BLaER1 treated with 17β-estradiol and CSF1 and Interleukin-3, amounts not matched to agents 10 nM and 100 nM (cell line): Measurements from ENCODE around the gene ZFP36L1.
A peak's percentile ranks its signal among the peaks of the same experiment; 100 is the strongest.

Experiments used
- H3K27ac ChIP-seq, 11 experiments: shearing (Covaris generic); formaldehyde crosslinking; 2 replicates each; pipeline ENCODE4 v1.8.1; 2022
- H3K27me3 ChIP-seq, 11 experiments: shearing (Covaris generic); formaldehyde crosslinking; 2 replicates each; pipeline ENCODE4 v1.8.1; 2022
- H3K36me3 ChIP-seq, 11 experiments: shearing (Covaris generic); formaldehyde crosslinking; 2 replicates each; pipeline ENCODE4 v1.8.1; 2022
- H3K4me1 ChIP-seq, 10 experiments: shearing (Covaris generic); formaldehyde crosslinking; 2 replicates each; pipeline ENCODE4 v1.8.1; 2022
- H3K4me2 ChIP-seq, 11 experiments: shearing (Covaris generic); formaldehyde crosslinking; 2 replicates each; pipeline ENCODE4 v1.8.1; 2022
- H3K4me3 ChIP-seq, 10 experiments: shearing (Covaris generic); formaldehyde crosslinking; 2 replicates each; pipeline ENCODE4 v1.8.1; 2022
- H3K9ac ChIP-seq, 11 experiments: shearing (Covaris generic); formaldehyde crosslinking; 2 replicates each; pipeline ENCODE4 v1.8.1; 2022
- H3K9me3 ChIP-seq, 11 experiments: shearing (Covaris generic); formaldehyde crosslinking; replicated peaks in 1 of 11; 2 replicates each; pipeline ENCODE4 v1.8.1; 2022
- H4K20me1 ChIP-seq, 11 experiments: shearing (Covaris generic); formaldehyde crosslinking; 2 replicates each; pipeline ENCODE4 v1.8.1; 2022
- Cebpa-rat ChIP-seq, 11 experiments: shearing (Covaris generic); IDR thresholded peaks; 2 replicates each; pipeline ENCODE4 v1.8.1; 2022

ZFP36L1 gene

GRCh38 chr14:68806526-68807147, 13.8 kb upstream of the ZFP36L1 start:
- peaks cover 39 to 60% (median 45%) of the 10 kb centered on the region in 10 experiments for H3K4me1 ChIP-seq
- no peaks in the 10 kb centered on the region for H4K20me1 ChIP-seq
- peaks cover 0 to 14% (median 0%) of the 10 kb centered on the region in 11 experiments; a peak in 2 of 22 replicates for H3K36me3 ChIP-seq
- peak overlapping the region in 5 of 10 experiments; percentile 5 to 41 (median 10); a peak in 5 of 20 replicates for H3K4me3 ChIP-seq
- peak overlapping the region; percentile 43 to 77 (median 71); a peak in 21 of 22 replicates for H3K9ac ChIP-seq
- no peaks in the 10 kb centered on the region for H3K27me3 ChIP-seq
- peak overlapping the region; percentile 56 to 87 (median 82); a peak in 21 of 22 replicates for H3K27ac ChIP-seq
- peak overlapping the region; percentile 71 to 91 (median 84) for H3K4me2 ChIP-seq
- peaks cover 31 to 57% (median 41%) of the 10 kb centered on the region in 11 experiments for H3K9me3 ChIP-seq
- no peak for TF ChIP-seq Cebpa-rat (IDR thresholded peaks at IDR 0.05)

DNA sequence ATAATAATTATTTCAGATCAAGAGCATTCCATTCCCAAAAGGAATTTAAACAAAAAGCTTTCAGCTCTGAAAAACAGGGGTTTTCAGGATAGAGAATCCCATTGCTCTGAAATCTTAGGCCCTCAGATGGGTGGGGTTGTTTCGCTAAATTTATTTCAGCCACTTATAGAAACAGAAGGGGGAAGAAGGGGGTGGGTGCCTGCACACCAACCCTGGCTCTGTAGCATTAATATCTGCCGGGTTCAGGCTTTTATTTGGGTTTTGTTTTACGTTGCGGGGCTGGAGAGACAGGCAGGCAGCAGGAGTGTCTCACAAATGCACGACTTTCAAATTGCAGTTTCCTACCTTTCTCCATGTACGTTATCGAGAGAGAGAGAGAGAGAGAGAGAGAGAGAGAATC, 12.5 kb upstream of the ZFP36L1 start:
- H3K4me3 ChIP-seq = no peak overlapping the region
- H3K4me2 ChIP-seq = peak overlapping the region; percentile 71 to 91 (median 84)
- TF ChIP-seq Cebpa-rat (IDR thresholded peaks at IDR 0.05) = no peak
- no peaks in the 10 kb centered on the region for H3K27me3 ChIP-seq
- peaks cover 40 to 64% (median 53%) of the 10 kb centered on the region in 11 experiments for H3K9me3 ChIP-seq
- H3K36me3 ChIP-seq = peaks cover 0 to 14% (median 0%) of the 10 kb centered on the region in 11 experiments; a peak in 3 of 22 replicates
- no peaks in the 10 kb centered on the region for H4K20me1 ChIP-seq
- H3K27ac ChIP-seq = peak overlapping the region in 9 of 11 experiments; percentile 64 to 87 (median 83); a peak in 18 of 22 replicates
- H3K9ac ChIP-seq = peak overlapping the region in 9 of 11 experiments; percentile 22 to 77 (median 73); a peak in 15 of 22 replicates
- peaks cover 39 to 59% (median 42%) of the 10 kb centered on the region in 10 experiments for H3K4me1 ChIP-seq

GRCh38 chr14:68801631-68802030, 8.8 kb upstream of the ZFP36L1 start:
- H3K27me3 ChIP-seq = no peaks in the 10 kb centered on the region
- peaks cover 40 to 67% (median 61%) of the 10 kb centered on the region in 11 experiments for H3K9me3 ChIP-seq
- no peak overlapping the region for H3K4me2 ChIP-seq
- no peaks in the 10 kb centered on the region for H4K20me1 ChIP-seq
- no peak overlapping the region for H3K27ac ChIP-seq
- H3K36me3 ChIP-seq = peaks cover 0 to 14% (median 0%) of the 10 kb centered on the region in 11 experiments; a peak in 3 of 22 replicates
- peaks cover 27 to 42% (median 33%) of the 10 kb centered on the region in 10 experiments for H3K4me1 ChIP-seq
- H3K9ac ChIP-seq = no peak overlapping the region
- no peak for TF ChIP-seq Cebpa-rat (IDR thresholded peaks at IDR 0.05)
- H3K4me3 ChIP-seq = no peak overlapping the region

- no peak overlapping the region for H3K4me2 ChIP-seq
- peaks cover 0 to 14% (median 0%) of the 10 kb centered on the region in 11 experiments; a peak in 3 of 22 replicates for H3K36me3 ChIP-seq
- H3K4me1 ChIP-seq = peaks cover 26 to 41% (median 32%) of the 10 kb centered on the region in 10 experiments
- no peaks in the 10 kb centered on the region for H4K20me1 ChIP-seq
- H3K27ac ChIP-seq = no peak overlapping the region
- 0 out of 20 replicates have a peak overlapping the region, but pooled peaks of 1 of the 10 experiments have one; percentile 6 for H3K4me3 ChIP-seq
- peaks cover 40 to 67% (median 61%) of the 10 kb centered on the region in 11 experiments for H3K9me3 ChIP-seq
- H3K27me3 ChIP-seq = no peaks in the 10 kb centered on the region
- no peak for TF ChIP-seq Cebpa-rat (IDR thresholded peaks at IDR 0.05)
- no peak overlapping the region for H3K9ac ChIP-seq
These were observed 8.1 kb upstream of the ZFP36L1 start for GRCh38 chr14:68800953-68801352.

- H3K9ac ChIP-seq = no peak overlapping the region
- peaks cover 40 to 67% (median 61%) of the 10 kb centered on the region in 11 experiments for H3K9me3 ChIP-seq
- H3K4me3 ChIP-seq = no peak overlapping the region
- no peak for TF ChIP-seq Cebpa-rat (IDR thresholded peaks at IDR 0.05)
- H3K4me2 ChIP-seq = peak overlapping the region in 3 of 11 experiments; percentile 1 to 41 (median 6); a peak in 1 of 22 replicates
- H3K4me1 ChIP-seq = peaks cover 21 to 35% (median 26%) of the 10 kb centered on the region in 10 experiments
- peaks cover 0 to 14% (median 0%) of the 10 kb centered on the region in 11 experiments; a peak in 3 of 22 replicates for H3K36me3 ChIP-seq
- no peak overlapping the region for H3K27ac ChIP-seq
- H4K20me1 ChIP-seq = no peaks in the 10 kb centered on the region
- H3K27me3 ChIP-seq = no peaks in the 10 kb centered on the region
These were observed 7.5 kb upstream of the ZFP36L1 start for GRCh38 chr14:68800390-68800789.

DNA sequence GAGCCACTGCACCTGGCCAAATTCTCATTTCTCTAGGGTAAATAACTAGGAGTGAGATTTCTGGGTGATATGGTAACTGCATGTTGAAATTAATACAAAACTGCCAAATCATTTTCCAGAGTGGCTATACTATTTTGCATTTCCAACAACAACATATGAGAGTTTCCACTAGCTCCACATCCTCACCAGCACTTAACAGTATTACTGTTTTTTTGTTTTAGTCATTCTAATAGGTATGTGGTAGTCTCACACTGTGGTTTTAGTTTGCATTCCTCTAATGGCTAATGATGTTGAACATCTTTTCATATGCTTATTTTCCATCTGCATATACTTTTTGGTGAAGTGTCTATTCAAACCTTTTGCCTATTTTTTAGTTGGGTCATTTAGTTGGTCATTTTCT, 5.8 kb upstream of the ZFP36L1 start:
- Histone ChIP-seq H3K9me3 (peaks cover 27 to 52% (median 47%) of the 10 kb centered on the region in 11 experiments), H3K27me3 (no peaks in the 10 kb centered on the region), H3K27ac (no peak overlapping the region), H4K20me1 (no peaks in the 10 kb centered on the region), H3K4me2 (no peak overlapping the region), H3K4me3 (no peak overlapping the region), H3K9ac (no peak overlapping the region), H3K4me1 (peaks cover 16 to 33% (median 28%) of the 10 kb centered on the region in 10 experiments), H3K36me3 (peaks cover 0 to 11% (median 0%) of the 10 kb centered on the region in 11 experiments; a peak in 3 of 22 replicates)
- TF ChIP-seq Cebpa-rat (IDR thresholded peaks at IDR 0.05) = no peak

DNA sequence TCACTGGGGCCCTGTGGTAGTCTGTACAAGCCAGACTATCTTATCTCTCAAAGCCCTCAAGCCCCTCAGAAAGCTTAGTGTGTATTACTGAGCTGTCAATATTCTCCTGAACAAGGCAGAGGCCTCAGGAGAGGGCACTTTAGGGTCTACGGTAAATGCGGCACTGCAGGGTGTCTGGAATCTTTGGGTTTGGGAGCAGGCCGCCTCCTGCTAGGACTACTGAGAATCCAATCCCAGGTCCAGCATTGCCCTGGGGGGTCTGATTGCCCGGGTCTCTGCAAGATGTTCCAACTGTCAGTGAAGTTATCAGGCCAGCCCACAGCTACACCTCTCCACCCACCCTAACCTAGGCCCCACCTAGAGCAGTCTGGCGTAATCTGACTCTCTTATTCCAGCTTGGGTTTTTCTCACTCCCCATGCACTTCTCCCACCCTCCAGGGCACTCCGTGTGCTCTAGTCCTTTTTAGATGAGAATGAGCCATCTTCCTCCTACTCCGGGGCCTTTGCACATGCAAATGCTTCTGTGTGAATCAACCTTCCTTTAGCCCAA, 4.3 kb upstream of the ZFP36L1 start:
- peaks cover 6 to 7% (median 6%) of the 10 kb centered on the region in 11 experiments for H4K20me1 ChIP-seq
- no peak overlapping the region for H3K4me3 ChIP-seq
- H3K27ac ChIP-seq = peak overlapping the region in 10 of 11 experiments; percentile 96 to 100 (median 99); a peak in 13 of 22 replicates
- peaks cover 14 to 39% (median 33%) of the 10 kb centered on the region in 11 experiments for H3K9me3 ChIP-seq
- peak overlapping the region in 7 of 11 experiments; percentile 9 to 100 (median 99); a peak in 9 of 22 replicates for H3K9ac ChIP-seq
- peak overlapping the region; percentile 86 to 98 (median 93); a peak in 21 of 22 replicates for H3K4me2 ChIP-seq
- TF ChIP-seq Cebpa-rat (IDR thresholded peaks at IDR 0.05) = no peak
- no peaks in the 10 kb centered on the region for H3K27me3 ChIP-seq
- H3K36me3 ChIP-seq = peaks cover 2 to 12% (median 6%) of the 10 kb centered on the region in 11 experiments; a peak in 20 of 22 replicates
- H3K4me1 ChIP-seq = peaks cover 16 to 33% (median 28%) of the 10 kb centered on the region in 10 experiments

DNA sequence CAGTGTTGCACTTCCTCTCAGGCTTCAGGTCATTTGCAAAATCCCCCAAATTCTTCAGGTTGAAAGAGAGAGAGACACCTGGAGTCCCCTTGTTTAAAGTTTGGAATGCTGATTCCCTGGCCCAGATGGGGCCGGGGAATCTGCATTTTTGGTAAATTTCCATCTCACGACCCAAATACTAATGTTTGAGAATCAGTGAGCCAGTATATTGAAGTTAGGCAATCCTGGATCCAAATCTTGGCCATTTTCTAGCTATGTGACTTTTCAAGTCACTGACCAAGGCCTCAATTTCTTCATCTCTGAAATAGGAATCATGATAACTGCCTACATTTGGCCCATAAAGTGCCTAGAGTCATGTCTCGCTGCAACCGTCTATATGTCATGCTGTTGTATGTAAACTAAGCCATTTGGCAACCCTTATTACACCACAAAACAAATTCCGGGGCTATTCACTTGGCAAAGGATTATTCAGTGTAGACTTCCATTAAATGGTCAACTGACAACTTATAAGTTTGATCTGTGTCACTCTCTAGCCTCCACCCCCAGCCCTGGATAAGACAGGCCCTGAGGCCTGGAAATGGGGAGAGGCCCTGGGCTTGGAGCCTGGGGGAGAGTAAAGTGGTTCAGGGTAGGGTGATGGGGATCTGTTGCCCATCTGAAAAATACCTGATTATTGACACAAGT, 3.7 kb upstream of the ZFP36L1 start:
- no peaks in the 10 kb centered on the region for H3K27me3 ChIP-seq
- peaks cover 8 to 16% (median 12%) of the 10 kb centered on the region in 11 experiments for H3K36me3 ChIP-seq
- H3K9ac ChIP-seq = peak overlapping the region; percentile 96 to 100 (median 99)
- H3K4me2 ChIP-seq = peak overlapping the region; percentile 86 to 98 (median 93)
- peak in 1 of 11 experiments; percentile 19; a peak in 1 of 22 replicates for TF ChIP-seq Cebpa-rat (IDR thresholded peaks at IDR 0.05)
- peaks cover 16 to 33% (median 28%) of the 10 kb centered on the region in 10 experiments for H3K4me1 ChIP-seq
- H3K9me3 ChIP-seq = peaks cover 7 to 34% (median 28%) of the 10 kb centered on the region in 11 experiments
- H3K27ac ChIP-seq = peak overlapping the region; percentile 96 to 100 (median 99)
- peak overlapping the region; percentile 75 to 99 (median 91) for H3K4me3 ChIP-seq
- peaks cover 12 to 13% (median 13%) of the 10 kb centered on the region in 11 experiments for H4K20me1 ChIP-seq
